ENCODE results near the gene SDHAF2.

GRCh38 chr11:61487342-61488025, 57.6 kb downstream of the SDHAF2 start:
- TF ChIP-seq POLR2A (IDR thresholded peaks at IDR 0.05; ENCODE audit: low read length) (no peak), GATA1 (IDR thresholded peaks at IDR 0.05; ENCODE audit: low read depth, low read length) (no peak)

All from erythroblast (primary cell).